Endothelial cell of umbilical vein (primary cell): Measurements from ENCODE around the gene HIGD1A. TPM values are rescaled to one million over a fixed set of nuclear protein-coding genes. Genes with fewer than 3 reads are reported as not detected.

ENCODE experiments used
- BruUV-seq: library from RNA; stranded (reverse); fragments of 400-500 nt; replicated peaks from 2 replicates; lab custom pipeline; 2021; lab: Mats Ljungman, UMichigan
- CTCF ChIA-PET: fragments of 300-600, 350-600 bp; sonication (Branson Sonifier 250); formaldehyde crosslinking; loops from one replicate; lab custom pipeline; 2021; ENCODE audit warnings: antibody characterized with exemption, inconsistent platforms; lab: Charles Lee
- POLR2A ChIA-PET: fragments of 300-600, 350-600 bp; sonication (Branson Sonifier 250); formaldehyde crosslinking; loops from one replicate; lab custom pipeline; 2021; ENCODE audit warnings: antibody characterized with exemption, inconsistent platforms; lab: Charles Lee
- DNase-seq: peaks from one replicate; pipeline ENCODE4 v3.0.0-alpha.2; 2011; ENCODE audit warnings: low read depth, low spot score
- FAIRE-seq: peaks from 2 replicates; lab custom pipeline; 2011; peaks lifted over from hg19 to GRCh38; lab: Jason Lieb, UNC
- H2AFZ ChIP-seq: 2 replicates; pipeline ENCODE4 v1.6.0; 2012; ENCODE audit warnings: low read depth, low read length, control low read depth, inconsistent platforms
- H3K27ac ChIP-seq: 2 replicates; pipeline ENCODE4 v1.5.1; 2011; ENCODE audit warnings: low read depth, mild to moderate bottlenecking, control low read depth, low read length, moderate library complexity; ENCODE audit not compliant: insufficient read depth
- H3K27me3 ChIP-seq, 2 experiments: 2 replicates each; pipeline versions ENCODE4 v1.6.0 to v1.6.1; 2011; ENCODE audit warnings: low read length in 2 of 2, mixed read lengths in 1 of 2; ENCODE audit not compliant: control insufficient read depth in 2 of 2, insufficient read depth in 2 of 2
- H3K36me3 ChIP-seq, 2 experiments: 2 replicates in 1 of 2; 3 replicates in 1 of 2; pipeline ENCODE4 v1.5.1; 2011; ENCODE audit warnings: low read length in 2 of 2, mild to moderate bottlenecking in 1 of 2, moderate library complexity in 1 of 2; ENCODE audit not compliant: control insufficient read depth in 2 of 2, insufficient read depth in 2 of 2; ENCODE audit errors: extremely low read depth in 1 of 2
- H3K4me1 ChIP-seq: 3 replicates; pipeline ENCODE4 v1.5.1; 2011; ENCODE audit warnings: mild to moderate bottlenecking, low read length; ENCODE audit not compliant: control insufficient read depth, insufficient read depth; ENCODE audit errors: extremely low read depth
- H3K4me2 ChIP-seq: 2 replicates; pipeline ENCODE4 v1.6.1; 2011; ENCODE audit warnings: low read length, control low read depth, mixed read lengths; ENCODE audit not compliant: insufficient read depth
- H3K4me3 ChIP-seq, 3 experiments: fragments of 200-600 bp in 1 of 3; sonication (generic), shearing (Covaris generic) in 1 of 3; replicated peaks in 1 of 3; 2 replicates each; pipeline ENCODE4 v1.5.1; 2011 to 2016; ENCODE audit warnings: control low read depth in 3 of 3, low read length in 3 of 3, mild to moderate bottlenecking in 2 of 3, inconsistent platforms in 1 of 3, low read depth in 1 of 3, moderate library complexity in 1 of 3; ENCODE audit not compliant: insufficient read depth in 1 of 3
- H3K79me2 ChIP-seq: 2 replicates; pipeline ENCODE4 v1.6.0; 2012; ENCODE audit warnings: low read length, inconsistent platforms; ENCODE audit not compliant: control insufficient read depth, insufficient read depth
- H3K9ac ChIP-seq: replicated peaks from 2 replicates; pipeline ENCODE3; 2011; ENCODE audit warnings: low read length, control low read depth; ENCODE audit not compliant: insufficient read depth; ENCODE audit errors: extremely low read depth
- H3K9me1 ChIP-seq: replicated peaks from 3 replicates; pipeline ENCODE4 v1.6.0; 2011; ENCODE audit warnings: mild to moderate bottlenecking, low read length; ENCODE audit not compliant: control insufficient read depth, insufficient read depth; ENCODE audit errors: extremely low read depth
- H3K9me3 ChIP-seq: replicated peaks from 2 replicates; pipeline ENCODE4 v1.5.1; 2012; ENCODE audit warnings: low read length, inconsistent platforms; ENCODE audit not compliant: control insufficient read depth, insufficient read depth
- H4K20me1 ChIP-seq: replicated peaks from 2 replicates; pipeline ENCODE3; 2011; ENCODE audit warnings: mild to moderate bottlenecking, low read length; ENCODE audit not compliant: control insufficient read depth, insufficient read depth; ENCODE audit errors: extremely low read depth
- EZH2 ChIP-seq: IDR thresholded peaks from 2 replicates; pipeline ENCODE4 v1.6.1; 2012; ENCODE audit warnings: borderline replicate concordance, low read depth, mild to moderate bottlenecking, moderate library complexity, low read length, inconsistent platforms; ENCODE audit not compliant: severe bottlenecking
- FOS ChIP-seq: IDR thresholded peaks from 2 replicates; pipeline ENCODE4 v1.6.1; 2011; ENCODE audit warnings: mild to moderate bottlenecking, low read length, moderate library complexity, borderline replicate concordance; ENCODE audit not compliant: insufficient read depth
- GATA2 ChIP-seq: IDR thresholded peaks from 2 replicates; pipeline ENCODE4 v1.7.0; 2011; ENCODE audit warnings: low read depth, mild to moderate bottlenecking, moderate library complexity, mixed read lengths, low read length; ENCODE audit not compliant: insufficient read length, insufficient read depth
- JUN ChIP-seq: IDR thresholded peaks from 2 replicates; pipeline ENCODE4 v1.6.1; 2011; ENCODE audit warnings: borderline replicate concordance, low read depth; ENCODE audit not compliant: insufficient read length, insufficient read depth
- MYC ChIP-seq: IDR thresholded peaks from one replicate; pipeline ENCODE4 v1.6.1; 2011; ENCODE audit warnings: mild to moderate bottlenecking, low read depth, low read length
- POLR2A ChIP-seq: IDR thresholded peaks from 2 replicates; pipeline ENCODE4 v1.6.1; 2012; ENCODE audit warnings: low read depth, mild to moderate bottlenecking, control low read depth, low read length
- POLR2AphosphoS5 ChIP-seq: IDR thresholded peaks from 2 replicates; pipeline ENCODE4 v1.6.1; 2012; ENCODE audit warnings: low read depth, mild to moderate bottlenecking, control low read depth, low read length, moderate library complexity; ENCODE audit not compliant: insufficient read depth
- dilution Hi-C: fragments of 300-500 bp; cut with MboI; formaldehyde crosslinking; loops from one replicate; pipeline ENCODE4 v1.15.0; 2019; ENCODE audit warnings: low sequenced_read_pairs; ENCODE audit not compliant: extremely low pct_ligation_motif_present
- intact Hi-C: fragments of 100-400 bp; cut with micrococcal nuclease; formaldehyde crosslinking; loops from one replicate; pipeline ENCODE4 v1.10.0; 2022
- polyA plus RNA-seq, 4 experiments: library from polyadenylated mRNA; depleted of rRNA in 3 of 4; stranded (reverse) in 3 of 4; unstranded in 1 of 4; fragments of >200 nt; gene quantifications; 2 replicates each; pipeline versions ENCODE4 v1.2.1 to v1.2.3, GENCODE V29; 2011 to 2012; ENCODE audit warnings: missing spikeins in 1 of 4
- total RNA-seq: library from RNA; stranded (reverse); gene quantifications from 2 replicates; pipeline ENCODE4 v1.2.3, GENCODE V29; 2021
- TF ChIP-seq, protein P1 (sequence below), 2 donors: IDR thresholded peaks; 1 replicate in 1 of 2; 2 replicates in 1 of 2; pipeline ENCODE4 v1.5.1; 2011; ENCODE audit warnings: low read length in 2 of 2, mild to moderate bottlenecking in 2 of 2, moderate library complexity in 2 of 2, control low read depth in 1 of 2, inconsistent platforms in 1 of 2, low read depth in 1 of 2; ENCODE audit not compliant: insufficient read depth in 1 of 2; ENCODE audit errors: extremely low read depth in 1 of 2
- TF ChIP-seq, protein P2 (sequence below): IDR thresholded peaks from 2 replicates; pipeline ENCODE4 v1.6.1; 2011; ENCODE audit not compliant: insufficient read depth, insufficient read length

The HIGD1A gene
- total and polyA plus RNA-seq, 2 donors (not counting 3 experiments of a cell fraction or from before 2014, with no cell fraction given), result 59.5 to 68.9 TPM

DNA sequence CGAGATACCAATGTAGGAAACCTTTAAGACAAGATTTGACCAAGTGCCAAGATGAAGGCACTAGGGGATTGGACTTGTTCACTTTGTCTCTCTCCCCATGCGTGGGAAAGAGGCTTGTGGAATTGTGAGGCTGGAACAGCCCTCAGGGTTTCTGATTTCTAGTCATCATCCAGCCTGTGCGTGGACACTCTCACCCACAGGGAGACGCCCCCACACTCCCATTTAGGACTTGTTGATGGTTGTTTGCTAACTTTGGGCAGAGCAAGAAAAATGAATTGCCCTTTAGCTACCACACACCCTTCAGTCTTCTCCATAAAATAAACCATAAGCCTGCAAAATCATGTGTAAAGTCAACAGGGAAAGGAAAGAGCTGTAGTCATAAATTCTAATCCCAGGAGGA is 23.4 kb upstream of the HIGD1A start:
- Histone ChIP-seq H3K79me2 (no peaks in the 10 kb centered on the region), H3K9me1 (no peaks in the 10 kb centered on the region), H3K4me2 (no peak overlapping the region), H3K4me3 (no peak overlapping the region), H3K9ac (no peak overlapping the region), H2AFZ (no peak overlapping the region), H4K20me1 (no peaks in the 10 kb centered on the region), H3K27ac (no peak overlapping the region), H3K4me1 (no peaks in the 10 kb centered on the region), H3K27me3 (peaks cover 6 to 8% of the 10 kb centered on the region in 2 experiments), H3K9me3 (no peaks in the 10 kb centered on the region), H3K36me3 (no peaks in the 10 kb centered on the region)
- no peak for DNase-seq
- intact Hi-C loops (no loop called here), dilution Hi-C loops (no loop called here)
- ChIA-PET POLR2A (no interaction called here), CTCF (no interaction called here)
- BruUV-seq, result no TSS peak
- no peak for FAIRE-seq
- TF ChIP-seq EZH2, result no peak
- TF ChIP-seq JUN, result no peak
- no peak for TF ChIP-seq GATA2
- TF ChIP-seq, protein P1, sequence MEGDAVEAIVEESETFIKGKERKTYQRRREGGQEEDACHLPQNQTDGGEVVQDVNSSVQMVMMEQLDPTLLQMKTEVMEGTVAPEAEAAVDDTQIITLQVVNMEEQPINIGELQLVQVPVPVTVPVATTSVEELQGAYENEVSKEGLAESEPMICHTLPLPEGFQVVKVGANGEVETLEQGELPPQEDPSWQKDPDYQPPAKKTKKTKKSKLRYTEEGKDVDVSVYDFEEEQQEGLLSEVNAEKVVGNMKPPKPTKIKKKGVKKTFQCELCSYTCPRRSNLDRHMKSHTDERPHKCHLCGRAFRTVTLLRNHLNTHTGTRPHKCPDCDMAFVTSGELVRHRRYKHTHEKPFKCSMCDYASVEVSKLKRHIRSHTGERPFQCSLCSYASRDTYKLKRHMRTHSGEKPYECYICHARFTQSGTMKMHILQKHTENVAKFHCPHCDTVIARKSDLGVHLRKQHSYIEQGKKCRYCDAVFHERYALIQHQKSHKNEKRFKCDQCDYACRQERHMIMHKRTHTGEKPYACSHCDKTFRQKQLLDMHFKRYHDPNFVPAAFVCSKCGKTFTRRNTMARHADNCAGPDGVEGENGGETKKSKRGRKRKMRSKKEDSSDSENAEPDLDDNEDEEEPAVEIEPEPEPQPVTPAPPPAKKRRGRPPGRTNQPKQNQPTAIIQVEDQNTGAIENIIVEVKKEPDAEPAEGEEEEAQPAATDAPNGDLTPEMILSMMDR (IDR thresholded peaks at IDR 0.05; ENCODE audit: extremely low read depth in 1 of 2, insufficient read depth in 1 of 2, low read depth in 1 of 2, low read length in 2 of 2), result no peak
- TF ChIP-seq, protein P2, sequence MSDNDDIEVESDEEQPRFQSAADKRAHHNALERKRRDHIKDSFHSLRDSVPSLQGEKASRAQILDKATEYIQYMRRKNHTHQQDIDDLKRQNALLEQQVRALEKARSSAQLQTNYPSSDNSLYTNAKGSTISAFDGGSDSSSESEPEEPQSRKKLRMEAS, result no peak
- TF ChIP-seq FOS, result no peak
- no peak for TF ChIP-seq POLR2A
- TF ChIP-seq POLR2AphosphoS5, result no peak
- no peak for TF ChIP-seq MYC
